K562 (cell line): ENCODE results near the gene GPAT3. TPM values are rescaled to one million over a fixed set of nuclear protein-coding genes. Genes with fewer than 3 reads are reported as not detected.

ENCODE experiments used
- ATAC-seq: fragments of 200-7000 bp; cut with Tn5 transposase; 3 replicates; pipeline ENCODE4 v1.9.1; 2020; ENCODE audit warnings: moderate library complexity
- BruUV-seq: library from RNA; stranded (reverse); fragments of 400-500 nt; replicated peaks from 2 replicates; lab custom pipeline; 2021; lab: Mats Ljungman, UMichigan
- CTCF ChIA-PET: fragments of 300-600 bp; formaldehyde crosslinking; extraction: SDS; loops from one replicate; lab custom pipeline; 2021; ENCODE audit warnings: low intra/inter-chr PET ratio; lab: Yijun Ruan, JAX
- POLR2A ChIA-PET: fragments of 300-600, 350-650 bp; sonication (Branson Sonifier 250); formaldehyde crosslinking; extraction: SDS; loops from one replicate; lab custom pipeline; 2021; ENCODE audit warnings: antibody characterized with exemption, inconsistent platforms; lab: Yijun Ruan, JAX
- DNase-seq, 4 experiments: peaks; one replicate each; pipeline versions ENCODE4 v3.0.0 to v3.0.0-alpha.2; 2011 to 2018; ENCODE audit warnings: low spot score in 3 of 4, mixed read lengths in 3 of 4; ENCODE audit errors: extremely low read depth in 1 of 4
- FAIRE-seq: peaks from 2 replicates; lab custom pipeline; 2011; peaks lifted over from hg19 to GRCh38; lab: Jason Lieb, UNC
- H2AFZ ChIP-seq: 2 replicates; pipeline ENCODE4 v1.6.0; 2011; ENCODE audit warnings: low read depth, low read length, control low read depth, inconsistent platforms
- H3K27ac ChIP-seq: fragments of 200-600 bp; 3 replicates; pipeline ENCODE4 v1.8.0; 2011; ENCODE audit warnings: low read depth, mild to moderate bottlenecking, control low read depth, inconsistent platforms, low read length, moderate library complexity, mixed read lengths; ENCODE audit errors: extremely low read depth
- H3K27me3 ChIP-seq, 2 experiments: fragments of 300-600 bp in 1 of 2; 2 replicates in 1 of 2; 3 replicates in 1 of 2; pipeline versions ENCODE4 v1.6.0 to v1.8.0; 2011; ENCODE audit warnings: inconsistent platforms in 2 of 2, low read length in 2 of 2, mild to moderate bottlenecking in 1 of 2, mixed read lengths in 1 of 2, moderate library complexity in 1 of 2; ENCODE audit not compliant: control insufficient read depth in 2 of 2, insufficient read depth in 2 of 2
- H3K36me3 ChIP-seq: fragments of 300-600 bp; 3 replicates; pipeline ENCODE4 v1.8.0; 2011; ENCODE audit warnings: mild to moderate bottlenecking, low read length, inconsistent platforms; ENCODE audit not compliant: control insufficient read depth, insufficient read depth
- H3K4me1 ChIP-seq, 2 experiments: fragments of 200-600 bp in 1 of 2; replicated peaks in 1 of 2; 2 replicates in 1 of 2; 3 replicates in 1 of 2; pipeline versions ENCODE4 v1.5.1 to v1.8.0; 2011; ENCODE audit warnings: inconsistent platforms in 2 of 2, low read length in 2 of 2, mild to moderate bottlenecking in 1 of 2, mixed read lengths in 1 of 2, moderate library complexity in 1 of 2; ENCODE audit not compliant: control insufficient read depth in 2 of 2, insufficient read depth in 2 of 2
- H3K4me2 ChIP-seq: 2 replicates; pipeline ENCODE4 v1.6.1; 2011; ENCODE audit warnings: low read length, control low read depth, inconsistent platforms, mixed read lengths; ENCODE audit not compliant: insufficient read depth
- H3K4me3 ChIP-seq: fragments of 200-600 bp; sonication (generic), shearing (Covaris generic); 2 replicates; pipeline ENCODE4 v1.5.1; 2016; ENCODE audit warnings: control low read depth, inconsistent platforms
- H3K79me2 ChIP-seq: fragments of 200-600 bp; 3 replicates; pipeline ENCODE4 v1.8.0; 2011; ENCODE audit warnings: low read length, inconsistent platforms; ENCODE audit not compliant: control insufficient read depth, insufficient read depth
- H3K9ac ChIP-seq, 2 experiments: 2 replicates each; pipeline versions ENCODE4 v1.6.0 to v1.6.1; 2011; ENCODE audit warnings: low read depth in 2 of 2, low read length in 2 of 2, control low read depth in 1 of 2, inconsistent platforms in 1 of 2, mild to moderate bottlenecking in 1 of 2, mixed read lengths in 1 of 2; ENCODE audit not compliant: insufficient read depth in 1 of 2
- H3K9me1 ChIP-seq: one replicate; pipeline ENCODE4 v1.6.0; 2011; ENCODE audit warnings: inconsistent platforms, mild to moderate bottlenecking, low read length, moderate library complexity; ENCODE audit not compliant: control insufficient read depth, insufficient read depth
- H3K9me3 ChIP-seq: replicated peaks from 2 replicates; pipeline ENCODE4 v1.5.1; 2011; ENCODE audit warnings: low read depth, low read length, inconsistent platforms; ENCODE audit not compliant: control insufficient read depth, insufficient read depth
- H4K20me1 ChIP-seq: replicated peaks from 2 replicates; pipeline ENCODE4 v1.6.1; 2011; ENCODE audit warnings: low read length, inconsistent platforms, mixed read lengths; ENCODE audit not compliant: control insufficient read depth, insufficient read depth
- CREB3 ChIP-seq: fragments of 450-650 bp; conservative IDR thresholded peaks from 2 replicates; pipeline ENCODE4 v1.6.1; 2016; ENCODE audit warnings: missing genetic modification characterization, low read depth, mild to moderate bottlenecking, missing compliant biosample characterization, moderate library complexity
- FOXA3 ChIP-seq, 2 experiments: fragments of 450-650 bp in 1 of 2; sonication (generic) in 1 of 2; formaldehyde crosslinking; IDR thresholded peaks in 1 of 2; conservative IDR thresholded peaks in 1 of 2; 2 replicates each; pipeline versions ENCODE4 v1.4.0 to v1.8.0; 2020 to 2022; ENCODE audit warnings: mild to moderate bottlenecking in 2 of 2, missing genetic modification reagents in 1 of 2
- HDAC1 ChIP-seq, 2 experiments: fragments of 450-650 bp; IDR thresholded peaks; 2 replicates each; pipeline ENCODE4 v1.6.1; 2016 to 2017; ENCODE audit warnings: inconsistent platforms in 1 of 2, mild to moderate bottlenecking in 1 of 2, moderate library complexity in 1 of 2
- HES1 ChIP-seq: fragments of 450-650 bp; IDR thresholded peaks from 2 replicates; pipeline ENCODE4 v1.6.1; 2016; ENCODE audit warnings: low read depth, mild to moderate bottlenecking, moderate library complexity
- HEY1 ChIP-seq: fragments of 250-450 bp; sonication (Bioruptor Pico); IDR thresholded peaks from 2 replicates; pipeline ENCODE4 v1.5.0; 2020; ENCODE audit warnings: mild to moderate bottlenecking, moderate library complexity, borderline replicate concordance
- HLTF ChIP-seq: fragments of 450-650 bp; IDR thresholded peaks from 2 replicates; pipeline ENCODE4 v1.6.1; 2016
- HMGN3 ChIP-seq: IDR thresholded peaks from 2 replicates; pipeline ENCODE4 v1.6.1; 2011; ENCODE audit warnings: borderline replicate concordance, low read depth, mild to moderate bottlenecking, mixed read lengths, low read length; ENCODE audit not compliant: insufficient read length; ENCODE audit errors: extremely low read depth
- POLR3G ChIP-seq: IDR thresholded peaks from 2 replicates; pipeline ENCODE4 v1.6.1; 2011; ENCODE audit not compliant: insufficient read length, insufficient replicate concordance; ENCODE audit errors: extremely low read depth
- SPI1 ChIP-seq: IDR thresholded peaks from 2 replicates; pipeline ENCODE4 v1.6.1; 2011; ENCODE audit warnings: low read depth, low read length, control low read depth, borderline replicate concordance
- ZNF384 ChIP-seq: IDR thresholded peaks from 2 replicates; pipeline ENCODE4 v1.6.1; 2012; ENCODE audit warnings: low read depth, low read length, improper control_type of control experiment
- ZNF395 ChIP-seq: fragments of 200-800 bp; sonication (Bioruptor generic); IDR thresholded peaks from 2 replicates; pipeline ENCODE4 v1.6.1; 2017; ENCODE audit warnings: missing genetic modification characterization, missing compliant biosample characterization
- ZNF431 ChIP-seq: sonication (generic); formaldehyde crosslinking; IDR thresholded peaks from 2 replicates; pipeline ENCODE4 v1.8.0; 2022; ENCODE audit warnings: mild to moderate bottlenecking, missing genetic modification reagents
- ZNF445 ChIP-seq: fragments of 250-450 bp; sonication (Bioruptor Pico); IDR thresholded peaks from 2 replicates; pipeline ENCODE4 v1.4.0; 2020; ENCODE audit warnings: low read depth, mild to moderate bottlenecking, moderate library complexity
- WGBS: fragments of 100-300 bp; shearing (Covaris generic); methylation state at CpG from one replicate; pipeline ENCODE4 v1.1.6; 2016; ENCODE audit warnings: low coverage, mixed read lengths; ENCODE audit not compliant: insufficient coverage; ENCODE audit errors: missing lambda C conversion rate; 5-methylcytosine and 5-hydroxymethylcytosine counted together
- in situ Hi-C: fragments of 300-500 bp; cut with MboI; formaldehyde crosslinking; loops from 4 replicates; pipeline ENCODE4 v1.15.0; 2018; ENCODE audit warnings: inconsistent platforms, mixed read lengths
- intact Hi-C: fragments of 100-400 bp; cut with micrococcal nuclease; formaldehyde crosslinking; loops from 2 replicates; pipeline ENCODE4 v1.14.2; 2022
- polyA plus RNA-seq, 8 experiments: library from polyadenylated mRNA; depleted of rRNA in 4 of 8; stranded (reverse) in 5 of 8; unstranded in 3 of 8; fragments of >200 nt; fragmentation: Nextera tagmentation in 2 of 8; fragmentation: Illumina TruSeq in 1 of 8; extraction: Ambion mirVana in 2 of 8; extraction: Trizol in 1 of 8; gene quantifications; 2 replicates each; pipeline versions ENCODE4 v1.2.1 to v1.2.3, GENCODE V29; 2011 to 2014; ENCODE audit warnings: inconsistent platforms in 1 of 8, missing spikeins in 1 of 8
- total RNA-seq, 7 experiments: library from RNA; depleted of rRNA in 6 of 7; stranded (reverse); fragments of >200 nt in 6 of 7; fragmentation: Illumina TruSeq in 2 of 7; extraction: Trizol in 2 of 7; gene quantifications; 2 replicates each; pipeline versions ENCODE4 v1.2.1 to v1.2.3, GENCODE V29; 2011 to 2021; ENCODE audit warnings: low replicate concordance in 1 of 7

GPAT3 gene
- total and polyA plus RNA-seq, 9 of the 15 experiments (the other 6 are each of a cell fraction or from before 2014, with no cell fraction given), result 4.1 to 16.1 (median 13.1) TPM

GRCh38 chr4:83556006-83556707 lies 20.2 kb downstream of the GPAT3 start:
- H3K79me2 ChIP-seq, result no peaks in the 10 kb centered on the region
- no TSS peak for BruUV-seq
- ChIA-PET POLR2A (interaction anchor here (1.4 kb wide), 1 partner anchor 9 kb away, joined by 3 read pairs; no protein-coding TSS in a partner anchor), CTCF (no interaction called here)
- no peaks in the 10 kb centered on the region for H3K36me3 ChIP-seq
- no peak for TF ChIP-seq HES1
- no peak for TF ChIP-seq ZNF431 (CRISPR knock-in tag)
- TF ChIP-seq HEY1 (CRISPR knock-in tag), result no peak
- TF ChIP-seq ZNF445 (CRISPR knock-in tag), result no peak
- TF ChIP-seq HLTF, result no peak
- no peak for TF ChIP-seq HMGN3
- TF ChIP-seq POLR3G, result no peak
- no peak for TF ChIP-seq FOXA3 (CRISPR knock-in tag; conservative IDR thresholded peaks at IDR 0.05 in 1 of 2, IDR thresholded peaks at IDR 0.05 in 1 of 2)
- TF ChIP-seq ZNF395 (CRISPR knock-in tag), result no peak
- TF ChIP-seq HDAC1 (IDR thresholded peaks at IDR 0.05), result no peak
- TF ChIP-seq ZNF384, result peak; percentile 35; the same call in 1 of the 2 replicates
- TF ChIP-seq CREB3 (tag), result no peak
- TF ChIP-seq SPI1, result peak; percentile 17; the same call in 1 of the 2 replicates
- DNase-seq (no peak), ATAC-seq (no peak), FAIRE-seq (no peak)
- no peaks in the 10 kb centered on the region for H3K9me3 ChIP-seq
- intact Hi-C loops, result loop anchor here (10.0 kb wide), 1 partner anchor 79 kb away; no protein-coding TSS in a partner anchor
- no peaks in the 10 kb centered on the region for H4K20me1 ChIP-seq
- no peak overlapping the region for H2AFZ ChIP-seq
- no peaks in the 10 kb centered on the region for H3K9me1 ChIP-seq
- no peaks in the 10 kb centered on the region for H3K27me3 ChIP-seq
- in situ Hi-C loops, result no loop called here
- no peak overlapping the region for H3K9ac ChIP-seq
- H3K4me2 ChIP-seq, result no peak overlapping the region
- 17% methylated on average over 3 of the region's 3 CpGs for WGBS
- no peak overlapping the region for H3K4me3 ChIP-seq
- H3K4me1 ChIP-seq, result peaks cover 3 to 20% of the 10 kb centered on the region in 2 experiments; a peak in 4 of 5 replicates
- H3K27ac ChIP-seq, result no peak overlapping the region
